ENCODE measurements around the gene DDX51.

Gene DDX51

GRCh38 chr12:132114667-132115066, 29.5 kb downstream of the DDX51 start:
- H3K36me3 ChIP-seq (ENCODE audit: control insufficient read depth, insufficient read depth, low read length): no peaks in the 10 kb centered on the region
- TF ChIP-seq CTCF (IDR thresholded peaks at IDR 0.05): no peak
- no peak overlapping the region for H3K4me3 ChIP-seq (ENCODE audit: low read depth, low read length)
- H3K79me2 ChIP-seq: no peaks in the 10 kb centered on the region
- no peak overlapping the region for H3K27ac ChIP-seq
- no peaks in the 10 kb centered on the region for H3K9me3 ChIP-seq (ENCODE audit: control insufficient read depth, low read length)
- no peak overlapping the region for H3K4me2 ChIP-seq (ENCODE audit: low read length)
- H2AFZ ChIP-seq: no peak overlapping the region
- H3K9ac ChIP-seq: no peak overlapping the region
- H3K27me3 ChIP-seq (ENCODE audit: control insufficient read depth, insufficient read depth, low read length): no peaks in the 10 kb centered on the region
- no peaks in the 10 kb centered on the region for H3K4me1 ChIP-seq

- H3K4me2 ChIP-seq (ENCODE audit: low read length): peak overlapping the region; percentile 18
- no peak for TF ChIP-seq CTCF (IDR thresholded peaks at IDR 0.05)
- no peak overlapping the region for H3K4me3 ChIP-seq (ENCODE audit: low read depth, low read length)
- no peaks in the 10 kb centered on the region for H3K9me3 ChIP-seq (ENCODE audit: control insufficient read depth, low read length)
- H2AFZ ChIP-seq: no peak overlapping the region
- no peaks in the 10 kb centered on the region for H3K27me3 ChIP-seq (ENCODE audit: control insufficient read depth, insufficient read depth, low read length)
- H3K9ac ChIP-seq: no peak overlapping the region
- H3K4me1 ChIP-seq: no peaks in the 10 kb centered on the region
- H3K27ac ChIP-seq: no peak overlapping the region
- H3K79me2 ChIP-seq: no peaks in the 10 kb centered on the region
- no peaks in the 10 kb centered on the region for H3K36me3 ChIP-seq (ENCODE audit: control insufficient read depth, insufficient read depth, low read length)
Measured at GRCh38 chr12:132111654-132112304, 32.3 kb downstream of the DDX51 start.

- Histone ChIP-seq H3K27me3 (ENCODE audit: control insufficient read depth, insufficient read depth, low read length) (no peaks in the 10 kb centered on the region), H3K4me1 (no peaks in the 10 kb centered on the region), H3K4me2 (ENCODE audit: low read length) (no peak overlapping the region), H3K27ac (no peak overlapping the region), H3K9me3 (ENCODE audit: control insufficient read depth, low read length) (no peaks in the 10 kb centered on the region), H3K36me3 (ENCODE audit: control insufficient read depth, insufficient read depth, low read length) (no peaks in the 10 kb centered on the region), H3K4me3 (ENCODE audit: low read depth, low read length) (no peak overlapping the region), H2AFZ (no peak overlapping the region), H3K79me2 (no peaks in the 10 kb centered on the region), H3K9ac (no peak overlapping the region)
- TF ChIP-seq CTCF (IDR thresholded peaks at IDR 0.05): no peak
Measured at GRCh38 chr12:132110677-132111076, 33.4 kb downstream of the DDX51 start.

- H3K9ac ChIP-seq: no peak overlapping the region
- TF ChIP-seq CTCF (IDR thresholded peaks at IDR 0.05): no peak
- H3K36me3 ChIP-seq (ENCODE audit: control insufficient read depth, insufficient read depth, low read length): no peaks in the 10 kb centered on the region
- H3K27me3 ChIP-seq (ENCODE audit: control insufficient read depth, insufficient read depth, low read length): no peaks in the 10 kb centered on the region
- H2AFZ ChIP-seq: no peak overlapping the region
- no peak overlapping the region for H3K27ac ChIP-seq
- no peaks in the 10 kb centered on the region for H3K4me1 ChIP-seq
- H3K79me2 ChIP-seq: no peaks in the 10 kb centered on the region
- H3K4me2 ChIP-seq (ENCODE audit: low read length): no peak overlapping the region
- H3K4me3 ChIP-seq (ENCODE audit: low read depth, low read length): no peak overlapping the region
- H3K9me3 ChIP-seq (ENCODE audit: control insufficient read depth, low read length): no peaks in the 10 kb centered on the region
Measured at GRCh38 chr12:132109741-132110140, 34.4 kb downstream of the DDX51 start.

- Histone ChIP-seq H3K36me3 (ENCODE audit: control insufficient read depth, insufficient read depth, low read length) (no peaks in the 10 kb centered on the region), H3K4me1 (no peaks in the 10 kb centered on the region), H3K4me3 (ENCODE audit: low read depth, low read length) (no peak overlapping the region), H3K27me3 (ENCODE audit: control insufficient read depth, insufficient read depth, low read length) (no peaks in the 10 kb centered on the region), H2AFZ (no peak overlapping the region), H3K79me2 (no peaks in the 10 kb centered on the region), H3K9me3 (ENCODE audit: control insufficient read depth, low read length) (no peaks in the 10 kb centered on the region), H3K4me2 (ENCODE audit: low read length) (no peak overlapping the region), H3K9ac (no peak overlapping the region), H3K27ac (no peak overlapping the region)
- no peak for TF ChIP-seq CTCF (IDR thresholded peaks at IDR 0.05)
Measured at GRCh38 chr12:132108211-132108832, 35.8 kb downstream of the DDX51 start.

Data from parathyroid adenoma (tissue), 2 donors.